ENCODE data around the gene PLAAT4.

The PLAAT4 gene

GRCh38 chr11:63564784-63565350 is 28.3 kb downstream of the PLAAT4 start:
- no peak for TF ChIP-seq CTCF (IDR thresholded peaks at IDR 0.05; ENCODE audit: borderline replicate concordance, control extremely low read depth, extremely low read depth, insufficient read depth, missing control alignments)
- no peak for DNase-seq (ENCODE audit: low spot score)
- in situ Hi-C loops (cut with MboI; ENCODE audit: low sequenced_read_pairs, unreplicated experiment) = no loop called here

DNA sequence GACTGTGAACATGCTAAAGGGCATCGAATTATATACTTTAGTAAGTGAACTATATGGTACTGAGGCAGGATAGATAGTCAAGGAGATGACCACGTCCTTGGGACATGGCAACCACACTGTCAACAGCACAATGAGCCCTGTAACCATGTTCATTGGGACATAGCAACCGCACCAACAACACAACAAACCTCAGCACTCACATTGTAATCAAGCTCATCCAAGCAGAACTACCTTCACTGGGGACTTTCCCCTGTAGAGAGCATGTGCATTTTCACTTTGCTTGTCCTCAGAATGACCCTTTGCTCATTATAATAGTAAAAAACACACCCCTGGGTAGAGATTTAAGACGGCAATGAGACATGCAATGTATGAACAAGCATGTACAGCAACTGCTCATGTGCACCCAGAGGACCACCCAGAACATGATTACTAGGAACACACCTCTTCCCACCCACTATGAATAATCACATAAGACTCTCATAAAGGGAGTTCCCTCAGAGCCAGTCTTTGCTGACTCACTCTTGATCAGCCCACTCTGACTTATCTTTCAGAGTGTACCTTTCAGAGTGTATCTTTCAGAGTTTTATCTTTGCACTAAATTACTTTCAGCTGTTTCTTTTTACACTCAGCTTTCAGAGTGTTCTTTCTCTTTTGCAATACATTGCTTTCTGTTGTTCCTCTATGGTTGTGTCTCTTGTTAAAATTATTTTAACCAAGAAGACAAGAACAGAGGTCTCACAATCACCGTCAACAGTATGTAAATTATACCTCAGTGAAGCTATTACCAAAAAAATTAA is 30.6 kb downstream of the PLAAT4 start:
- DNase-seq (ENCODE audit: low spot score) = peak; percentile 68
- no peak for TF ChIP-seq CTCF (IDR thresholded peaks at IDR 0.05; ENCODE audit: borderline replicate concordance, control extremely low read depth, extremely low read depth, insufficient read depth, missing control alignments)
- in situ Hi-C loops (cut with MboI; ENCODE audit: low sequenced_read_pairs, unreplicated experiment) = no loop called here

- no peak for DNase-seq (ENCODE audit: low spot score)
- TF ChIP-seq CTCF (IDR thresholded peaks at IDR 0.05; ENCODE audit: borderline replicate concordance, control extremely low read depth, extremely low read depth, insufficient read depth, missing control alignments) = no peak
- in situ Hi-C loops (cut with MboI; ENCODE audit: low sequenced_read_pairs, unreplicated experiment) = no loop called here
Measured at GRCh38 chr11:63569570-63569969, 33.0 kb downstream of the PLAAT4 start.

- no peak for DNase-seq (ENCODE audit: low spot score)
- no peak for TF ChIP-seq CTCF (IDR thresholded peaks at IDR 0.05; ENCODE audit: borderline replicate concordance, control extremely low read depth, extremely low read depth, insufficient read depth, missing control alignments)
- in situ Hi-C loops (cut with MboI; ENCODE audit: low sequenced_read_pairs, unreplicated experiment) = no loop called here
Measured at GRCh38 chr11:63572026-63572688, 35.5 kb downstream of the PLAAT4 start.

DNA sequence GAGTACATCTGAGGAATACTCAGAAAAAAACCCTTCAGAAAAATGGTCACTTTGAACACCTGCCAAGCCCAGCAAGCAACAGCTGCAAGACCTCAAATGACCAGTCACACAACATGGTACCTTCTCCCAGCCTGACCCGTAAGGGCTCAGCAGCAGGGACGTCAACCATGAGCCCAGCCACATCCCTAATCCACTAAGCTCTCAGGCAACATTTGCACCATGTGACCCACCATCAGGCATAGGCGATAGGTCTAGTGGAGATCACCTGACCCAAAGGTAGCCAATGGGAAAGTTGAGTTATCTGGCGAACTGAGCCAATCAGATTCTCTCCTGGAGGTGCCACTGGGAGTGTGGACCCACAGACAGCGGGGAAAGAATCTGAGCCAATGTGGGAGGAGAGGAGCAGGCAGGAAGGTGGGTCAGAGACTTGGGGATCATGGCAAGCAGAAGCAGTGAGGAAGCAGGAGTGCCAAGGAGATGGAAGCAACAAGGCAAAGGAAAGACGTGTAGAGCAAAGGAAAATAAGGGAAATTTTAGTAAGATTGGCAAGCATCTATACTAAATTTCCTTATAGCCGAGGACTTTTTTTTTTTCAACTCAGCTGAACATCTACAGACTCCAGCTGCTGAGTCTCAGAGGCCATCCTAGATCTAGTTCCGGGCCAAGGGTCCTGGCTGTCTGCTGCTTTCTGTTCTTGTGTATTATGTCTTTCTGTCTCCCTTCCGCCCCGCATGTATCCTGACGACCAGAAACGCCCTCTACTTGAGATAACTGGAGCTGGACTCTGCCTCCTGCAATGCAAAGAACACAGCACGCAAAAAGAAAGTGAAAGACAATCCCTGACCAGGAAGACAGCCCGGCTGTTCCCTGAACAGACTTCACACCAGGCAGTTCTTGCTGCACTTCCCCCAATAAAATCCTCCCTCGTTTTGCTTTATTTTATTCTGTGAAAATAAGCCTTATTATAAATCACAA is 37.6 kb downstream of the PLAAT4 start:
- no peak for DNase-seq (ENCODE audit: low spot score)
- in situ Hi-C loops (cut with MboI; ENCODE audit: low sequenced_read_pairs, unreplicated experiment) = no loop called here
- no peak for TF ChIP-seq CTCF (IDR thresholded peaks at IDR 0.05; ENCODE audit: borderline replicate concordance, control extremely low read depth, extremely low read depth, insufficient read depth, missing control alignments)

Data from GM13976 (cell line).